ENCODE data around the gene ZFP36L2.

- TF ChIP-seq GATA2 (IDR thresholded peaks at IDR 0.05; ENCODE audit: low read depth, low read length) = no peak
- TF ChIP-seq GATA3 (IDR thresholded peaks at IDR 0.05; ENCODE audit: low read depth, low read length) = no peak
These were observed 12.2 kb downstream of the ZFP36L2 start for GRCh38 chr2:43214253-43214652.

Measured in SH-SY5Y (cell line).